H9 (cell line): ENCODE data around the gene FLNA. TPM values are rescaled to one million over a fixed set of nuclear protein-coding genes. Genes with fewer than 3 reads are reported as not detected.

Experiments
- DNase-seq: peaks from one replicate; pipeline ENCODE4 v3.0.0-alpha.2; 2017
- H2AFZ ChIP-seq: one replicate; pipeline ENCODE4 v1.6.1; 2013; ENCODE audit warnings: mild to moderate bottlenecking, low read length, control low read depth, moderate library complexity
- H2AK5ac ChIP-seq: 2 replicates; pipeline ENCODE4 v1.6.1; 2013; ENCODE audit warnings: low read length, control low read depth, mixed read lengths; ENCODE audit not compliant: insufficient read length
- H2BK120ac ChIP-seq: one replicate; pipeline ENCODE4 v1.6.1; 2013; ENCODE audit warnings: low read depth, mild to moderate bottlenecking, low read length, control low read depth, inconsistent platforms; ENCODE audit not compliant: poor library complexity, severe bottlenecking
- H2BK12ac ChIP-seq: 2 replicates; pipeline ENCODE4 v1.6.1; 2013; ENCODE audit warnings: low read length, control low read depth, mixed read lengths, low read depth; ENCODE audit not compliant: insufficient read length
- H2BK15ac ChIP-seq: 2 replicates; pipeline ENCODE4 v1.6.1; 2013; ENCODE audit warnings: low read depth, low read length, control low read depth
- H2BK20ac ChIP-seq: one replicate; pipeline ENCODE4 v1.6.1; 2013; ENCODE audit warnings: low read depth, mild to moderate bottlenecking, low read length, control low read depth, inconsistent platforms; ENCODE audit not compliant: poor library complexity, severe bottlenecking
- H2BK5ac ChIP-seq: 2 replicates; pipeline ENCODE4 v1.6.1; 2013; ENCODE audit warnings: low read length, control low read depth, mixed read lengths; ENCODE audit not compliant: insufficient read length
- H3K14ac ChIP-seq: 2 replicates; pipeline ENCODE4 v1.6.1; 2013; ENCODE audit warnings: low read length, control low read depth; ENCODE audit not compliant: insufficient read depth
- H3K18ac ChIP-seq: 2 replicates; pipeline ENCODE4 v1.6.1; 2013; ENCODE audit warnings: low read depth, mild to moderate bottlenecking, mixed read lengths, low read length, control low read depth; ENCODE audit not compliant: insufficient read length
- H3K23ac ChIP-seq: 2 replicates; pipeline ENCODE4 v1.6.1; 2013; ENCODE audit warnings: low read length, control low read depth, mixed read lengths, low read depth; ENCODE audit not compliant: insufficient read length
- H3K23me2 ChIP-seq: 2 replicates; pipeline ENCODE4 v1.6.1; 2013; ENCODE audit warnings: low read depth, mild to moderate bottlenecking, mixed read lengths, low read length, control low read depth; ENCODE audit not compliant: insufficient read length, poor library complexity, severe bottlenecking
- H3K27ac ChIP-seq: 2 replicates; pipeline ENCODE4 v1.5.1; 2013; ENCODE audit warnings: low read length, control low read depth, mixed read lengths, low read depth; ENCODE audit not compliant: insufficient read length
- H3K27me3 ChIP-seq: 2 replicates; pipeline ENCODE4 v1.6.1; 2013; ENCODE audit warnings: low read length, control low read depth, inconsistent platforms; ENCODE audit not compliant: insufficient read depth
- H3K4ac ChIP-seq: 2 replicates; pipeline ENCODE4 v1.6.1; 2013; ENCODE audit warnings: low read depth, mild to moderate bottlenecking, control low read depth, inconsistent platforms, low read length, moderate library complexity
- H3K4me1 ChIP-seq: 2 replicates; pipeline ENCODE4 v1.6.1; 2013; ENCODE audit warnings: low read length, control low read depth, inconsistent platforms; ENCODE audit not compliant: insufficient read depth
- H3K4me2 ChIP-seq: 2 replicates; pipeline ENCODE4 v1.6.1; 2013; ENCODE audit warnings: low read length, control low read depth, mixed read lengths; ENCODE audit not compliant: insufficient read length, insufficient read depth
- H3K56ac ChIP-seq: 2 replicates; pipeline ENCODE4 v1.6.1; 2013; ENCODE audit warnings: low read depth, mild to moderate bottlenecking, mixed read lengths, low read length, control low read depth; ENCODE audit not compliant: insufficient read length
- H3K79me1 ChIP-seq: 2 replicates; pipeline ENCODE4 v1.6.1; 2013; ENCODE audit warnings: low read depth, mild to moderate bottlenecking, moderate library complexity, low read length, control low read depth, inconsistent platforms; ENCODE audit not compliant: insufficient read depth, poor library complexity, severe bottlenecking
- H3K79me2 ChIP-seq: 2 replicates; pipeline ENCODE4 v1.6.1; 2013; ENCODE audit warnings: low read length, control low read depth, inconsistent platforms; ENCODE audit not compliant: insufficient read depth
- H3K9ac ChIP-seq: 2 replicates; pipeline ENCODE4 v1.6.1; 2013; ENCODE audit warnings: low read length, control low read depth, mixed read lengths; ENCODE audit not compliant: insufficient read length; ENCODE audit errors: extremely low read depth
- H3K9me3 ChIP-seq: one replicate; pipeline ENCODE4 v1.6.1; 2013; ENCODE audit warnings: low read depth, low read length, inconsistent platforms; ENCODE audit not compliant: control insufficient read depth
- H3T11ph ChIP-seq: one replicate; pipeline ENCODE4 v1.6.1; 2013; ENCODE audit warnings: mild to moderate bottlenecking, low read length, control low read depth, inconsistent platforms
- H4K20me1 ChIP-seq: one replicate; pipeline ENCODE4 v1.6.1; 2013; ENCODE audit not compliant: control insufficient read depth, insufficient read length, insufficient read depth
- H4K5ac ChIP-seq: 2 replicates; pipeline ENCODE4 v1.6.1; 2013; ENCODE audit warnings: low read depth, mild to moderate bottlenecking, mixed read lengths, low read length, control low read depth; ENCODE audit not compliant: insufficient read length
- H4K8ac ChIP-seq: replicated peaks from 2 replicates; pipeline ENCODE4 v1.6.1; 2013; ENCODE audit warnings: low read length, control low read depth, mixed read lengths, low read depth; ENCODE audit not compliant: insufficient read length
- H4K91ac ChIP-seq: 2 replicates; pipeline ENCODE4 v1.6.1; 2013; ENCODE audit warnings: low read depth, mild to moderate bottlenecking, moderate library complexity, mixed read lengths, low read length, control low read depth; ENCODE audit not compliant: insufficient read length
- H3K27ac Mint-ChIP-seq, 3 experiments: 2 replicates in 2 of 3; 3 replicates in 1 of 3; pipeline ENCODE4 v1.8.0; 2020 to 2021; ENCODE audit warnings: mixed read lengths in 3 of 3, mild to moderate bottlenecking in 1 of 3, moderate library complexity in 1 of 3
- H3K27me3 Mint-ChIP-seq: 2 replicates; pipeline ENCODE4 v1.8.0; 2021; ENCODE audit warnings: low read depth, mild to moderate bottlenecking, moderate library complexity, mixed read lengths
- H3K36me3 Mint-ChIP-seq, 3 experiments: 2 replicates in 2 of 3; 3 replicates in 1 of 3; pipeline ENCODE4 v1.8.0; 2020 to 2021; ENCODE audit warnings: low read depth in 3 of 3, mixed read lengths in 3 of 3; ENCODE audit not compliant: insufficient read depth in 1 of 3
- H3K4me1 Mint-ChIP-seq, 2 experiments: 2 replicates each; pipeline ENCODE4 v1.8.0; 2020; ENCODE audit warnings: mixed read lengths in 2 of 2
- H3K4me3 Mint-ChIP-seq, 2 experiments: 2 replicates in 1 of 2; 3 replicates in 1 of 2; pipeline ENCODE4 v1.8.0; 2020 to 2021; ENCODE audit warnings: mild to moderate bottlenecking in 2 of 2, mixed read lengths in 2 of 2, moderate library complexity in 1 of 2
- H3K9me3 Mint-ChIP-seq, 2 experiments: 2 replicates in 1 of 2; 3 replicates in 1 of 2; pipeline ENCODE4 v1.8.0; 2020; ENCODE audit warnings: mild to moderate bottlenecking in 2 of 2, mixed read lengths in 2 of 2, moderate library complexity in 1 of 2
- WGBS: extraction: QIAGEN DNeasy Blood & Tissue Kit; methylation state at CpG from one replicate; pipeline ENCODE4 v1.1.7; 2013; ENCODE audit warnings: missing lambda C conversion rate, low lambda C conversion rate, mixed read lengths; ENCODE audit not compliant: insufficient read length; ENCODE audit errors: extremely low coverage; 5-methylcytosine and 5-hydroxymethylcytosine counted together
- total RNA-seq: library from RNA; stranded (reverse); gene quantifications from 2 replicates; pipeline ENCODE4 v1.2.1, GENCODE V29; 2021
- TF ChIP-seq, protein P1 (sequence below): fragments of 200-600 bp; sonication (generic); conservative IDR thresholded peaks from 3 replicates; pipeline ENCODE4 v1.8.0; 2021; ENCODE audit warnings: antibody characterized with exemption, mild to moderate bottlenecking

Gene FLNA
- total RNA-seq, 1 experiment from 2014 or later = 957 TPM

GRCh38 chrX:154378799-154379568 lies 4.5 kb upstream of the FLNA start, which contains the start of gene EMD:
EMD (plus strand) TSS chrX:154379295; CDS start chrX:154379485, 190 bp downstream.
- no CpG with 5 or more reads among the region's 103 CpGs for WGBS
- no peak within 1 kb of the TSS for H2AFZ ChIP-seq
- H3K27ac Mint-ChIP-seq = peak within 1 kb of the TSS; percentile 96 to 100 (median 97)

More at GRCh38 chrX:154378799-154379568, 4.5 kb upstream of the FLNA start, which contains the start of gene EMD:
- Histone ChIP-seq H3T11ph (no peak within 1 kb of the TSS), H3K27ac (no peak within 1 kb of the TSS), H4K20me1 (no peaks in the 10 kb centered on the region), H3K4me2 (peak within 1 kb of the TSS; percentile 77), H3K27me3 (no peaks in the 10 kb centered on the region), H3K23me2 (peaks cover 9% of the 10 kb centered on the region), H3K79me1 (no peaks in the 10 kb centered on the region), H2BK5ac (no peak within 1 kb of the TSS), H2BK15ac (0 out of 2 replicates have a peak within 1 kb of the TSS, but pooled peaks have one; percentile 20), H3K4ac (peak within 1 kb of the TSS; percentile 49; the same call in 1 of the 2 replicates), H3K14ac (peak within 1 kb of the TSS; percentile 92), H2BK20ac (no peak within 1 kb of the TSS), H3K79me2 (no peaks in the 10 kb centered on the region; the same call in 1 of the 2 replicates), H3K56ac (no peak within 1 kb of the TSS), H3K9ac (peak within 1 kb of the TSS; percentile 89), H3K9me3 (peaks cover 12% of the 10 kb centered on the region), H2AK5ac (no peak within 1 kb of the TSS), H4K8ac (no peak within 1 kb of the TSS), H4K91ac (peak within 1 kb of the TSS; percentile 58), H2BK120ac (no peak within 1 kb of the TSS), H4K5ac (no peak within 1 kb of the TSS), H2BK12ac (no peak within 1 kb of the TSS), H3K18ac (peak within 1 kb of the TSS; percentile 88), H3K4me1 (no peaks in the 10 kb centered on the region; the same call in 1 of the 2 replicates), H3K23ac (no peak within 1 kb of the TSS)
- Mint-ChIP-seq H3K9me3 (peaks cover 49 to 56% of the 10 kb centered on the region in 2 experiments), H3K27me3 (no peaks in the 10 kb centered on the region), H3K36me3 (peaks cover 15 to 29% (median 24%) of the 10 kb centered on the region in 3 experiments), H3K4me3 (peak within 1 kb of the TSS; percentile 79 to 89), H3K4me1 (peaks cover 14 to 39% of the 10 kb centered on the region in 2 experiments)
- TF ChIP-seq, protein P1, sequence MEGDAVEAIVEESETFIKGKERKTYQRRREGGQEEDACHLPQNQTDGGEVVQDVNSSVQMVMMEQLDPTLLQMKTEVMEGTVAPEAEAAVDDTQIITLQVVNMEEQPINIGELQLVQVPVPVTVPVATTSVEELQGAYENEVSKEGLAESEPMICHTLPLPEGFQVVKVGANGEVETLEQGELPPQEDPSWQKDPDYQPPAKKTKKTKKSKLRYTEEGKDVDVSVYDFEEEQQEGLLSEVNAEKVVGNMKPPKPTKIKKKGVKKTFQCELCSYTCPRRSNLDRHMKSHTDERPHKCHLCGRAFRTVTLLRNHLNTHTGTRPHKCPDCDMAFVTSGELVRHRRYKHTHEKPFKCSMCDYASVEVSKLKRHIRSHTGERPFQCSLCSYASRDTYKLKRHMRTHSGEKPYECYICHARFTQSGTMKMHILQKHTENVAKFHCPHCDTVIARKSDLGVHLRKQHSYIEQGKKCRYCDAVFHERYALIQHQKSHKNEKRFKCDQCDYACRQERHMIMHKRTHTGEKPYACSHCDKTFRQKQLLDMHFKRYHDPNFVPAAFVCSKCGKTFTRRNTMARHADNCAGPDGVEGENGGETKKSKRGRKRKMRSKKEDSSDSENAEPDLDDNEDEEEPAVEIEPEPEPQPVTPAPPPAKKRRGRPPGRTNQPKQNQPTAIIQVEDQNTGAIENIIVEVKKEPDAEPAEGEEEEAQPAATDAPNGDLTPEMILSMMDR = no peak
- DNase-seq = peak; percentile 98
